Measurements from ENCODE around the gene GPAT3. TPM values are rescaled to one million over a fixed set of nuclear protein-coding genes. Genes with fewer than 3 reads are reported as not detected.

The GPAT3 gene
- total RNA-seq, 1 donor from 2014 or later: 0.99 TPM

DNA sequence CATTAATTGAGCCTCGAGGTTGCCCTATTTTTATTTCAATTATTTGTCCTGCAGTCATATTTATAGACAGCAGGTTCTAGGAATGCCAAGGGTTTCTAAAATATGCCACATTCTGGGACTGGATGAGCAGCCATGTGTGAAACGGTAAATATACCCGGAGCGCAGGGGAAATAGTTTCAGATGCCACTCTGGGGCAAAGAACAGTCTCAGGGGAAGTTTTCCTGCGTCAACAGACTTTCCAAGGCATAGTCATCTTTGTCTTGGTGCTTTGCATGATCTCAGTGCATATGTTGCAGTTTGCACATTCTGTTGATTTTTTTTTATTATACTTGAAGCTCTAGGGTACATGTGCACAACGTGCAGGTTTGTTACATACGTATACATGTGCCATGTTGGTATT lies 71.0 kb downstream of the GPAT3 start:
- DNase-seq (ENCODE audit: low spot score): no peak
- peaks cover 3% of the 10 kb centered on the region for H3K4me1 Mint-ChIP-seq

DNA sequence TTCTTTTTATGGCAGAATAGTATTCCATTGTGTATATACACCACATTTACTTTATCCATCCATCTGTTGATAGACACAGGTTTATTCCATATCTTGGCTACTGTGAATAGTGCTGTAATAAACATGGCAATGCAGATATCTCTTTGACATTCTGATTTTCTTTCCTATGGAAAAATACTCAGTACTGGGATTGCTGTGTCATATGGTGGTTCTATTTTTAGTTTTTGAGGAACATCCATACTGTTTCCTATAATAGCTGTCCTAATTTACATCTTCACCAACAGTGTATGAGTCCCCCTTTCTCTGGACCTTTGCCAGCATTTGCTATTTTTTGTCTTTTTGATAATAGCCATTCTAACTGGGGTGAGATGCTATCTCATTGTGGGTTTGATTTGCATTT lies 73.5 kb downstream of the GPAT3 start:
- no peak overlapping the region for H3K9ac ChIP-seq
- H3F3A ChIP-seq (ENCODE audit: low read depth): no peaks in the 10 kb centered on the region
- no peak overlapping the region for H3K4me3 ChIP-seq
- no peak overlapping the region for H2AFZ ChIP-seq (replicated peaks)
- no peaks in the 10 kb centered on the region for H4K20me1 ChIP-seq (ENCODE audit: low read depth)
- Mint-ChIP-seq H3K4me1 (no peaks in the 10 kb centered on the region), H3K27me3 (ENCODE audit: insufficient read depth, low read depth) (no peaks in the 10 kb centered on the region), H3K4me3 (no peak overlapping the region), H3K36me3 (no peaks in the 10 kb centered on the region), H3K9me3 (peaks cover 13% of the 10 kb centered on the region), H3K27ac (no peak overlapping the region)
- no peaks in the 10 kb centered on the region for H3K4me1 ChIP-seq
- no peaks in the 10 kb centered on the region for H3K36me3 ChIP-seq
- TF ChIP-seq, protein P1, sequence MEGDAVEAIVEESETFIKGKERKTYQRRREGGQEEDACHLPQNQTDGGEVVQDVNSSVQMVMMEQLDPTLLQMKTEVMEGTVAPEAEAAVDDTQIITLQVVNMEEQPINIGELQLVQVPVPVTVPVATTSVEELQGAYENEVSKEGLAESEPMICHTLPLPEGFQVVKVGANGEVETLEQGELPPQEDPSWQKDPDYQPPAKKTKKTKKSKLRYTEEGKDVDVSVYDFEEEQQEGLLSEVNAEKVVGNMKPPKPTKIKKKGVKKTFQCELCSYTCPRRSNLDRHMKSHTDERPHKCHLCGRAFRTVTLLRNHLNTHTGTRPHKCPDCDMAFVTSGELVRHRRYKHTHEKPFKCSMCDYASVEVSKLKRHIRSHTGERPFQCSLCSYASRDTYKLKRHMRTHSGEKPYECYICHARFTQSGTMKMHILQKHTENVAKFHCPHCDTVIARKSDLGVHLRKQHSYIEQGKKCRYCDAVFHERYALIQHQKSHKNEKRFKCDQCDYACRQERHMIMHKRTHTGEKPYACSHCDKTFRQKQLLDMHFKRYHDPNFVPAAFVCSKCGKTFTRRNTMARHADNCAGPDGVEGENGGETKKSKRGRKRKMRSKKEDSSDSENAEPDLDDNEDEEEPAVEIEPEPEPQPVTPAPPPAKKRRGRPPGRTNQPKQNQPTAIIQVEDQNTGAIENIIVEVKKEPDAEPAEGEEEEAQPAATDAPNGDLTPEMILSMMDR (IDR thresholded peaks at IDR 0.05): no peak
- TF ChIP-seq EZH2phosphoT487 (IDR thresholded peaks at IDR 0.05) (no peak), EZH2 (IDR thresholded peaks at IDR 0.05) (no peak)
- H3K27me3 ChIP-seq: no peaks in the 10 kb centered on the region
- peaks cover 11% of the 10 kb centered on the region for H3K9me3 ChIP-seq (ENCODE audit: low read depth)
- no peak overlapping the region for H3K4me2 ChIP-seq
- DNase-seq (ENCODE audit: low spot score): no peak
- H3K27ac ChIP-seq: no peak overlapping the region
- H3K79me2 ChIP-seq (ENCODE audit: low read depth): no peaks in the 10 kb centered on the region

More for the DNA sequence above, 71.0 kb downstream of the GPAT3 start:
- H3K9ac ChIP-seq: no peak overlapping the region
- no peaks in the 10 kb centered on the region for H3K4me1 ChIP-seq
- Mint-ChIP-seq H3K4me3 (no peak overlapping the region), H3K9me3 (no peaks in the 10 kb centered on the region), H3K36me3 (no peaks in the 10 kb centered on the region), H3K27me3 (ENCODE audit: insufficient read depth, low read depth) (no peaks in the 10 kb centered on the region), H3K27ac (no peak overlapping the region)
- H3K4me2 ChIP-seq: no peak overlapping the region
- H3K4me3 ChIP-seq: no peak overlapping the region
- no peaks in the 10 kb centered on the region for H3K36me3 ChIP-seq
- no peaks in the 10 kb centered on the region for H4K20me1 ChIP-seq (ENCODE audit: low read depth)
- H3F3A ChIP-seq (ENCODE audit: low read depth): no peaks in the 10 kb centered on the region
- TF ChIP-seq, protein P1 (IDR thresholded peaks at IDR 0.05): no peak
- TF ChIP-seq EZH2phosphoT487 (IDR thresholded peaks at IDR 0.05): no peak
- TF ChIP-seq EZH2 (IDR thresholded peaks at IDR 0.05): no peak
- H2AFZ ChIP-seq (replicated peaks): no peak overlapping the region
- peaks cover 5% of the 10 kb centered on the region for H3K9me3 ChIP-seq (ENCODE audit: low read depth)
- no peaks in the 10 kb centered on the region for H3K27me3 ChIP-seq
- H3K27ac ChIP-seq: no peak overlapping the region
- H3K79me2 ChIP-seq (ENCODE audit: low read depth): no peaks in the 10 kb centered on the region

DNA sequence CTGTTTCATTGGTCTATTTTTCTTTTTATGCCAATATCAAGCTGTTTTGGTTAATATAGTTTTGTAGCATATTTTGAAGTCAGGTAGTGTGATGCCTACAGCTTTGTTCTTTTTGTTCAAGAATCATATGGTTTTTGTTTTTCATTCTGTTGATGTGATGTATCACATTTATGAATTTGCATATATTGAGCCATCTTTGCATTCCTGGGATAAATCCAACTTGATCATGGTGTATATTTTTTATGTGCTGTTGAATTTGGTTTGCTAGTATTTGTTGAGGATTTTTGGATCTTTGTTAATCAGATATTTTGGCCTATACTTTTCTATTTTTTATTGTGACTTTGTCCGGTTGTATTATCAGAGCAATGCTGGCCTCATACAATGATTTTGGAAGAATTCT lies 74.8 kb downstream of the GPAT3 start:
- no peaks in the 10 kb centered on the region for H4K20me1 ChIP-seq (ENCODE audit: low read depth)
- Mint-ChIP-seq H3K4me1 (no peaks in the 10 kb centered on the region), H3K36me3 (no peaks in the 10 kb centered on the region), H3K9me3 (peaks cover 18% of the 10 kb centered on the region), H3K4me3 (no peak overlapping the region), H3K27me3 (ENCODE audit: insufficient read depth, low read depth) (no peaks in the 10 kb centered on the region), H3K27ac (no peak overlapping the region)
- TF ChIP-seq, protein P1 (IDR thresholded peaks at IDR 0.05): no peak
- TF ChIP-seq EZH2phosphoT487 (IDR thresholded peaks at IDR 0.05): no peak
- no peak for TF ChIP-seq EZH2 (IDR thresholded peaks at IDR 0.05)
- H2AFZ ChIP-seq (replicated peaks): no peak overlapping the region
- H3K4me1 ChIP-seq: no peaks in the 10 kb centered on the region
- H3K9ac ChIP-seq: no peak overlapping the region
- no peak overlapping the region for H3K4me2 ChIP-seq
- H3K4me3 ChIP-seq: no peak overlapping the region
- H3K79me2 ChIP-seq (ENCODE audit: low read depth): no peaks in the 10 kb centered on the region
- H3K27ac ChIP-seq: no peak overlapping the region
- peaks cover 11% of the 10 kb centered on the region for H3K9me3 ChIP-seq (ENCODE audit: low read depth)
- H3F3A ChIP-seq (ENCODE audit: low read depth): no peaks in the 10 kb centered on the region
- no peaks in the 10 kb centered on the region for H3K36me3 ChIP-seq
- DNase-seq (ENCODE audit: low spot score): no peak
- H3K27me3 ChIP-seq: no peaks in the 10 kb centered on the region
